Thyroid gland (tissue), 4 donors: ENCODE results near the gene ATL1. TPM values are rescaled to one million over a fixed set of nuclear protein-coding genes. Genes with fewer than 3 reads are reported as not detected.
"Not testable (repeated sequence)": the region's sequence is repeated elsewhere in the genome, so short reads cannot be mapped to it uniquely, and the experiment has no call there.

Source experiments
- DNase-seq, 2 donors: peaks; one replicate each; pipeline ENCODE4 v3.0.0-alpha.2; 2019
- H3K27ac ChIP-seq, 3 donors: fragments of 200-600 bp; sonication (generic); 1 replicate in 2 of 3; 2 replicates in 1 of 3; pipeline ENCODE4 v1.5.1; 2016 to 2019; ENCODE audit warnings: mild to moderate bottlenecking in 1 of 3, moderate library complexity in 1 of 3
- H3K27me3 ChIP-seq: fragments of 200-600 bp; sonication (generic); one replicate; pipeline ENCODE4 v1.5.1; 2019
- H3K36me3 ChIP-seq, 2 donors: fragments of 200-600 bp; sonication (generic); one replicate each; pipeline ENCODE4 v1.5.1; 2016 to 2019
- H3K4me1 ChIP-seq, 2 donors: fragments of 200-600 bp; sonication (generic); one replicate each; pipeline ENCODE4 v1.5.1; 2017 to 2019
- H3K4me3 ChIP-seq, 3 donors: fragments of 200-600 bp; sonication (generic); replicated peaks in 1 of 3; 1 replicate in 2 of 3; 2 replicates in 1 of 3; pipeline ENCODE4 v1.5.1; 2016; ENCODE audit warnings: mild to moderate bottlenecking in 1 of 3
- H3K9me3 ChIP-seq: fragments of 200-600 bp; sonication (generic); one replicate; pipeline ENCODE4 v1.5.1; 2017
- CTCF ChIP-seq, 6 experiments: fragments of 200-600 bp in 3 of 6; fragments of 450-650 bp in 3 of 6; sonication (generic) in 3 of 6; IDR thresholded peaks; one replicate each; pipeline ENCODE4 v1.5.1; 2016 to 2019; ENCODE audit warnings: antibody characterized with exemption in 6 of 6, mild to moderate bottlenecking in 2 of 6, inconsistent platforms in 1 of 6, moderate library complexity in 1 of 6
- POLR2A ChIP-seq, 2 donors: fragments of 450-650 bp; IDR thresholded peaks; one replicate each; pipeline ENCODE4 v1.6.1; 2017; ENCODE audit warnings: antibody characterized with exemption in 2 of 2, mild to moderate bottlenecking in 2 of 2, moderate library complexity in 1 of 2
- WGBS, 2 donors: methylation state at CpG; one replicate each; pipeline ENCODE4 v1.1.5; 2017; 5-methylcytosine and 5-hydroxymethylcytosine counted together
- intact Hi-C: fragments of 100-400 bp; cut with DNase I; formaldehyde crosslinking; loops from one replicate; pipeline ENCODE4 v1.15.1; 2023
- total RNA-seq, 4 donors: library from RNA; depleted of rRNA; stranded (reverse); fragments of >200 nt; gene quantifications; one replicate each; pipeline ENCODE4 v1.2.3, GENCODE V29; 2016

The ATL1 gene
- total RNA-seq, 4 donors from 2014 or later: 2.1 to 5.4 (median 4.6) TPM

DNA sequence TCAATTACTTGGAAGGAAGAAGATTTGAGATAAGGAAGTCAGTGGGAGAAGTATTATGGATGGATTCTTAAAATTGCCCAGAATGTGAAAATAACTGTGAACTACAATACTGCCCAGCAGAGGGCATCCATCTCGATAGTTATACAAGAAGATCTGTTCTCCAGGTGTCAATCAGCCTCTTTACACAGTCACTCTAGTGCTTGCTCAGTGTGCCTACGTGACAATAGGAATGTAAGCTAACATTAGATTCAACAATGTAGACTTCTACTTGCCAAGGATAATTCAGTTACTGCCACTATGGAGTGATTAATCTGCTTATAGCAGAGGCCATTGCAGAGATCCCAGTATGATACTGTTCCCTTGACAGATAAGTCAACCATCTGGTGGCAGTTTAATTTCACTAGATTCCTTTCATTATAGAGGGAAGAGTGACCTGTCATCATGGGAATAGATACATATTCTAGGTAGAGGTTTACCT, 17.0 kb upstream of the ATL1 start:
- Histone ChIP-seq H3K27ac (no peak overlapping the region), H3K4me3 (no peak overlapping the region), H3K36me3 (no peaks in the 10 kb centered on the region), H3K9me3 (no peaks in the 10 kb centered on the region), H3K4me1 (no peaks in the 10 kb centered on the region), H3K27me3 (no peaks in the 10 kb centered on the region)
- 2 to 3% methylated on average over 2 of the region's 2 CpGs for WGBS, 2 donors
- TF ChIP-seq POLR2A (IDR thresholded peaks at IDR 0.05) (no peak), CTCF (IDR thresholded peaks at IDR 0.05) (peak; percentile 42 to 64 (median 56))
- intact Hi-C loops: loop anchor here (5.0 kb wide), 1 partner anchor 234 kb away; no protein-coding TSS in a partner anchor
- peak; percentile 13 to 37 for DNase-seq

DNA sequence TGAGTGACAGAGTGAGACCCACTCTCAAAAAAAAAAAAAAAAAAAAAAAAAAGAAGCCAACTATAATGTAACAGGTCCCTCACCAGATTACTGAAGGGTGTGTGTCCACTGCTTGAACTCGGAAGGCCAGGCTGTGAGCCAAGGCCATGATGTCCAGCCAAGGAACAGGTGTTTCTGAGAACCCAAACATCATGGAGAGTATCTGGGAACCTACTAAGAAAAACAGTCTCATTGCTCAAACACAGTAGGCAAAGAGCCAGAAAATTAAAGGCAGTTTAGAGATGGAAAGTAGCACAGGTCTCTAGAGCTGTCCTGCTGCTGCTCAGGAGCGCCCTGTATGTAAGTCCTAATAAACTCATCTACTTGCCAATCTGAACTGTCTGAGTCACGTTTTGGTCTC, 15.0 kb upstream of the ATL1 start:
- intact Hi-C loops: loop anchor here (5.0 kb wide), 1 partner anchor 232 kb away; no protein-coding TSS in a partner anchor

GRCh38 chr14:50545618-50546017, 14.3 kb upstream of the ATL1 start:
- intact Hi-C loops: no loop called here
- no peaks in the 10 kb centered on the region for H3K36me3 ChIP-seq
- no peak overlapping the region for H3K4me3 ChIP-seq
- WGBS, 2 donors: 73 to 74% methylated on average over 3 of the region's 3 CpGs
- DNase-seq: no peak
- H3K4me1 ChIP-seq: no peaks in the 10 kb centered on the region
- no peak overlapping the region for H3K27ac ChIP-seq
- H3K27me3 ChIP-seq: no peaks in the 10 kb centered on the region
- TF ChIP-seq CTCF (IDR thresholded peaks at IDR 0.05): no peak
- TF ChIP-seq POLR2A (IDR thresholded peaks at IDR 0.05): no peak
- H3K9me3 ChIP-seq: no peaks in the 10 kb centered on the region

More for the DNA sequence above, 15.0 kb upstream of the ATL1 start:
- H3K4me1 ChIP-seq: no peaks in the 10 kb centered on the region
- TF ChIP-seq CTCF (IDR thresholded peaks at IDR 0.05) (no peak), POLR2A (IDR thresholded peaks at IDR 0.05) (no peak)
- no peak overlapping the region for H3K4me3 ChIP-seq
- no peaks in the 10 kb centered on the region for H3K36me3 ChIP-seq
- H3K27ac ChIP-seq: no peak overlapping the region
- H3K9me3 ChIP-seq: no peaks in the 10 kb centered on the region
- peak; percentile 38 to 48 for DNase-seq
- WGBS, 2 donors: 56 to 70% methylated on average over 3 of the region's 3 CpGs
- no peaks in the 10 kb centered on the region for H3K27me3 ChIP-seq

DNA sequence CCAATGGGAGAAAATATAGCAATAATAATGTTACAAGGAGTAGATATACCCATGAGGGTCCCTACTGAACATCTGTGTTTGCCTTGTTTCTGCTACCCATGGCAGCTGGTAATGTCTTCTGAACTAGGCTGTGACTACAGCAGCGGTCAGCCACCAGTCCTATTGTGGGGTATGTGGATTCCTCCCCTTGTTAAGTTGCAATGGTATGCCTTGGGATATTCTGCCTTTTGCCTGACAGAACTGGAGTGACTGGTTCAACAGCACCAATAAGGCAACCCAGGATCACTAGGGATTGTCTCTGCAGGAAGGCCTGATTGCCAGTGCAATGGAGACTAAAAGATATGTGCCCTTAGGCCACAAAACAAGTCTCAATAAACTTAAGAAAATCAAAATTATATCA, 9.7 kb upstream of the ATL1 start:
- intact Hi-C loops: no loop called here
- DNase-seq: no peak
- H3K27me3 ChIP-seq: no peaks in the 10 kb centered on the region
- no peak overlapping the region for H3K4me3 ChIP-seq
- H3K27ac ChIP-seq: no peak overlapping the region
- WGBS, 2 donors: 100% methylated on average over 1 of the region's 1 CpG
- TF ChIP-seq CTCF (IDR thresholded peaks at IDR 0.05) (no peak), POLR2A (IDR thresholded peaks at IDR 0.05) (no peak)
- no peaks in the 10 kb centered on the region for H3K36me3 ChIP-seq
- no peaks in the 10 kb centered on the region for H3K9me3 ChIP-seq
- no peaks in the 10 kb centered on the region for H3K4me1 ChIP-seq

DNA sequence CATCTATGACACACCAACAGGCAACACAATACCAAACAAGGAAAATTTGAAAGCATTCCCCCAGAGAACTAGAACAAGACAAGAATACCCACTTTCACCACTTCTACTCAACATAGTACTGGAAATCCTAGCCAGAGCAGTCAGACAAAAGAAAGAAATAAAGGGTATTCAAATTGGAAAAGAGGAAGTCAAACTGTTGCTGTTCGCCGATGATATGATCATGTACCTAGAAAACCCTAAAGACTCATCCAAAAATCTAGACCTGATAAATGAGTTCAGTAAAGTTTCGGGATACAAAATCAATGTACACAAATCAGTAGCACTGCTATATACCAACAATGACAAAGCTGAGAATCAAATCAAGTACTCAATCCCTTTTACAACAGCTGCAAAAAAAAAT, 8.1 kb upstream of the ATL1 start:
- no peak for DNase-seq
- H3K4me1 ChIP-seq: no peaks in the 10 kb centered on the region
- no peak overlapping the region for H3K27ac ChIP-seq
- H3K27me3 ChIP-seq: no peaks in the 10 kb centered on the region
- no peaks in the 10 kb centered on the region for H3K9me3 ChIP-seq
- no peaks in the 10 kb centered on the region for H3K36me3 ChIP-seq
- WGBS, 2 donors: 86 to 90% methylated on average over 3 of the region's 3 CpGs
- H3K4me3 ChIP-seq: no peak overlapping the region
- TF ChIP-seq POLR2A (IDR thresholded peaks at IDR 0.05): no peak
- TF ChIP-seq CTCF (IDR thresholded peaks at IDR 0.05): no peak
- intact Hi-C loops: no loop called here

DNA sequence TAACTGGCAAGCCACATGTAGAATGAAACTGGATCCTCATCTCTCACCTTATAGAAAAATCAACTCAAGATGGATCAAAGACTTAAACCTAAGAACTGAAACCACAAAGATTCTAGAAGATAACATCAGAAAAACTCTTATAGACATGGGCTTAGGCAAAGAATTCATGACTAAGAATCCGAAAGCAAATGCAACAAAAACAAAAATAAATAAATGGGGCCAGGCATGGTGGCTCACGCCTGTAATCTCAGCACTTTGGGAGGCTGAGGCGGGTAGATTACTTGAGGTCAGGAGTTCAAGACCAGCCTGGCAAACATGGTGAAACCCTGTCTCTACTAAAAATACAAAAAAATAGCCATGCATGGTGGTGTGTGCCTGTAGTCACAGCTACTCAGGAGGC, 7.1 kb upstream of the ATL1 start:
- H3K9me3 ChIP-seq, H3K27me3 ChIP-seq, H3K27ac ChIP-seq, H3K4me1 ChIP-seq, DNase-seq, H3K36me3 ChIP-seq, intact Hi-C loops, H3K4me3 ChIP-seq: not testable (repeated sequence)
- 88 to 94% methylated on average over 3 of the region's 3 CpGs for WGBS, 2 donors
